ENCODE data around the gene WWOX.

The WWOX gene

DNA sequence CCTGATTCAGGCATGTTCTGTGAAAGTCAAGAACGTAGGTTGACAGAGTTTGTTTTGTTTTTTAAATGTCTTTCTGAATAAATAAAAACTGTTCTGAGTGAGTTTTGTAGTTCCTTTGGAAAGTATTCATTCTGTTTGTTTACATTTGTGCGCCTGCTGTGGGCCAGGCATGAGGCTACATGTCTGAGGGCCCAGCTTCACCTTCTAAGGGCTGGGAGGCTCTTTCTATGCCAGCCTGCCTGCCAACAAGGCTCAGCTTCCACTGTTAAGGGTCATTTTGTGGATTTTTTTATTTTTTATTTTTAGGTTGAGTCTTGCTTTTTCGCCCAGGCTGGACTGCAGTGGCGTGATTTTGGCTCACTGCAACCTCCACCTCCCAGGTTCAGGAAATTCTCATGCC is 6.1 kb downstream of the WWOX start:
- no peak for DNase-seq (ENCODE audit: low spot score)

DNA sequence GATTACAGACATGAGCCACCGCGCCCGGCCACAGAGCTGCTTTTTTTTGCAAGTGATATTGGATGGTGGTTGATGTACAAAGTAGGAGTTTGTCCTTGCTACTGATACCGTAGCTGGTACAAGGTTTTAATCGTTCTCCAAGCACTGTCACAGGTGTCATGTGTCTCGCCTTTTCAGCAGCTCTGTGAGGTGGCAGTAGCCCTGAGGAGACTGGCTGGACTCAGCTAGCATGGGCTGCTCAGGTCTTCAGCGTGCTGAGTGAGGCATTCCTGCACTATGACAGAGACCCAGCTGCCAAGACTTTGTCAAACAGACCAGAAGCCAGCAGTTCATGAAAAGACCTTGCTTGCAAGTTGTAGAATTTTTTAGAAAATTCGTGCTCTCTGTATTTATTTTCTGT is 7.2 kb downstream of the WWOX start:
- no peak for DNase-seq (ENCODE audit: low spot score)

DNA sequence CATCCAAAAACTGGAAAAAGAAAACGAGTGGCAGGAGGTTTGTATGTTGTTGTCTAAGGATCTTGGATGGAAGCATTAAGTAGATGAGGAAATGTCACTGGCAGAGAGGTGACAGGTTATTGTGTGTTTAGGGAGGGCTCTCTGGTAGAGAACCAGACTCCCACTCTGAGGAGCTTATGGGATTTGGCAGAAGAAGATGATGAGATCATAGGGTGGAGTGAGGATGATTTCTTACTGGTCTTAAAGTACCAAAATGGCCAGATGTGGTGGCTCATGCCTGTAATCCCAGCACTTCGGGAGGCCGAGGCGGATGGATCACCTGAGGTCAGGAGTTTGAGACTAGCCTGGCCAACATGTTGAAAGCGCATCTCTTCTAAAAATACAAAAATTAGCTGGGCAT is 9.0 kb downstream of the WWOX start:
- DNase-seq (ENCODE audit: low spot score) = no peak

DNA sequence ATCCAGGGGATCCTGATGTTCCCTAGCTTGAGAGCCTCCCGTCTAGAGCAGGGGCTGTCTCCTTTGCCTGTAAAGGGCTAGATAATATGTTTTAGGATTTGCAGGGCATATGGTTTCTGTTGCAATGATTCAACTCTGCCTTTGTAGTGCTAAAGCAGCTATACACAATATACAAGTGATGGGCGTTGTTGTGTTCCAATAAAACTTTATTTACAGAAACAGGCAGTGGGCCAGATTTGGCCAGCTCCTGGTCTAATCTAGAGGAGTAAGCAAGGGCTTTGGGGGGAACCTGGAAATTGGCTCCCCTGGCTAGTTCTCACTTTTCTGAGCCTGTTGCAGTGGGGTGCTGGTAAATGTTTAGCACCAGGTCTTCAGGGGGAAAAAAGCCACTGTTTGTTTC is 13.8 kb downstream of the WWOX start:
- no peak for DNase-seq (ENCODE audit: low spot score)

DNA sequence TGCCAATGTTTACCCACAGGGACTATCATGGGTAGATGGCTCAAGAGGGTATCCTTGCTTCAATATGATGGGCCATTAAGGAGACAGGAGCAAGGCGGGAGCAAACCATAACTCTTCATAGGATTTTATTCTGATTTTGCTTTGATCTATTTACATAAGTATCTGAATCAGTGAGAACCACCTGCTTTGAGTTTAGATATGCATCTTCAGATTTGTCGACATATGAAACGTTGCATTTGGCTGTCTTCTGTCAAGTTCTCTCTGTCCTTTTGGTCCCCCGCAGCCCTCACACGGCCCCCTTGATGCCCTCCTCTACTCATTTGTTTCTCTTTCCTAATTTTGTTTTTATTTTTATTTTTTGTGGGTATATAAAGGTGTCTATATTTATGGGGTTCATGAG is 16.2 kb downstream of the WWOX start:
- DNase-seq (ENCODE audit: low spot score) = no peak

DNA sequence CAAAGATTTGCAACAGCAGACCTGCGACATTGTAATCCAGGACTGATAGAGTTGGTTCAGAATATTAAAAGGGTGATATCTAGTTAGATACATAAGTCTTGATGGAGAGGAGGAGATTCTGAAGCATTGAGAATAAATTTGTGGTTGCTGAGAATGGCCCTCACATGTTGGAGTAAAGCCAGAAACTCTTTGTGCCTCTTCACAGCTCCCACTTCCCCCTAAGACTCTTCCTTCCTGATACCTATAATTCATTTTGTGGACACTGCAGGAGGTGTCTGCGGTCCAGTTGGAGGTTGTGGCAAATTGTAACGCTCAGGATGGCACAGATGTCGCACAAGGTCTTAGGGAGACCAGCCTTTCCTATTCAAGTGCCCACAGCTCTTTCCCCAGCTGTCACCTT is 17.5 kb downstream of the WWOX start:
- no peak for DNase-seq (ENCODE audit: low spot score)

DNA sequence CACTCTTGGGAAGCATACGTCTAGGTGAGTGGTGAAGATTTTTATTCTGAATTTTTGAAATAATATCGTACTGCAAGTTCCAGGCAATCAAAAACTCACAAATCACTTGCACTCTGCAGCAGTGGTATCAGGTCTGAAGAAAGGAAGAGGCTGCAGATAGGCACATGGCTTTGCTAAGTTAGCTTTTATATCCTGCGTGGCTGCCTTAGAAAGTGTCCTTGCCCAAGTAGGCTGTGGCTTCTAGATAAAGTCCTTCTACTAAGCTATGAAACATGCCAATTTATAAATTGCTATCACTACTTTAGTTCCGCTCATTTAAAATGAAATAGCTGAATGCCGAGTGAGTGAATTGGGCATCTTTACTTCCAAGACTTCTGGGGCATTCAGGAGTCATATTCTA is 17.9 kb downstream of the WWOX start:
- no peak for DNase-seq (ENCODE audit: low spot score)

DNA sequence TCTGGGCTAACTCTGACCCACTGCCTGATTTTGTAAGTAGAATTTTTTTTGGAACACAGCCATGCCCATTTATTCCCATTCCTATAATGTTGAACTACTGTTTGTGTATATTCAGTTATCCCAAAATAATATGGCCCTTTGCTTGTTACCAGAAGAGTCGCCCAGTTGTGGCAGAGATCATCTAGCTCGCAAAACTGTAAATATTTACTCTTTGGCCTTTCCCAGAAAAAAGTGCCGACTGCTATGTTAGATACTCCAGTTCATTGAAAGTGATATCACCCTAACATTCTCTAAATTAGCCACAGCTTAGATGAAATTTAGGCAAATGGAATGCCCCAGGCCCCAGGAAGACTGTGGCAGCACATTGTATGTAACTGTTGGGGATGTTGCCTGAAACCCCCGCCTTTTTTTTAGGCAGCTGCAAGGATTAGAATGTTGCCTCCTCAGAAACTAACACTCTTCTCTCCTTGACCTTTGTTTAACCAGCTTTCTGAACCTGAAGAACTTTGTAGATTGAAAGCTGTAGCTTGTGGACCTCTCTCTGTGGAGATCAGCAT is 19.1 kb downstream of the WWOX start:
- DNase-seq (ENCODE audit: low spot score) = no peak

DNA sequence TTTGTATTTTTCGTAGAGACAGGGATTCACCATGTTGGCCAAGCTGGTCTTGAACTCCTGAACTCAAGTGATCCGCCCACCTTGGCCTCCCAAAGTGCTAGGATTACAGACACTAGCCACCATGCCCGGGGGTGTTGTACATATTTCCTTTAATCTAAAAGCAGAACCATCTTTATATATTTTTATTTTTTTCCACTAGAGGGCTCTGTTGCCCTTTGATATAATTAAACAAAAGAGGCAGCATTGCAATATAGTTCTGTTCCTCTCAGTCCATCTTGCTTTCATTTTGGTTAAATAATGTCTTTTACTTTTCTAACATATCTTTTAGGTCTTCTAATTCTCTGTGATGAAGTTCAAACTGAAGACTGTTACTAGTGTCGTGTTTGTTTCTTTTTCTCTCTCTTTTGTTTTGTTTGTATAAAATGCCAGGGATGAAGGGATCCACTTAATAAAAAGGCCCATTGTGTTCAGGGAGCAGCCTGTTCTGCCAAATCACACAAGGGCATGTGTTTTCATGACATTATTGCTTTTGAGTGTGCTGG is 23.4 kb downstream of the WWOX start:
- DNase-seq (ENCODE audit: low spot score) = peak; percentile 47

DNA sequence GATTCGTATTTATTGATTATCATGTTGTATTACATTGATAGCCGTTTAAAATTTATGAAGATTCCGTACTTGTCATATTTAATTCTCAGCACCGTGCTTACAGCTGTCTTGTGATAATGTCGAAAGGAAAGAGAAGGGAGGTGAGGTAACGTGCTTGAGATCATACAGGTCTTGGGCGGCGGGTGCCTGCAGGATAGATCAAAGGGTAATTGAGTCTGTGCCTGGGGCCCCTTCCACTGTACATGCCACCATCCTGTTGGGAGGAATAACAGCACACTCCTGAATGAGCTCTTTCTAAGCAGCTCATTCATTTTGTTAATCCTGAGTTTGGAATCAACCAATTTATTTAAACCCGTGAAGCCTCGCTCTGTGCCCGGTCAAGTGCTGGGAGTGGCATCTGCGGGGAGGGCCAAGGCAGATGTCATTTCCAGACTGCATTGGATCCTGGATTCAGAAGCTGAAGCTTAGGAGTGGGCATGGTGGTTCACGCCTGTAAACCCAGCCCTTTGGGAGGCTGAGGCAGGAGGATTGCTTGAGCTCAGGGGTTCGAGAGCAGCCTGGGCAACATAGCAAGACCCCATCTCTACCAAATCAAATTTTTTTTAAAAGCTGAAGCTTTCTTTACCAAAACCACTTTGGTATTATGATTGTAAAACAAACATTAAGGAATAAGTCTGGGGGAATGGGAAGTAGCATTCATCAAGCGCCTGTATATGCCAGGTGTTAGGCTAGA is 25.8 kb downstream of the WWOX start:
- no peak for DNase-seq (ENCODE audit: low spot score)

DNA sequence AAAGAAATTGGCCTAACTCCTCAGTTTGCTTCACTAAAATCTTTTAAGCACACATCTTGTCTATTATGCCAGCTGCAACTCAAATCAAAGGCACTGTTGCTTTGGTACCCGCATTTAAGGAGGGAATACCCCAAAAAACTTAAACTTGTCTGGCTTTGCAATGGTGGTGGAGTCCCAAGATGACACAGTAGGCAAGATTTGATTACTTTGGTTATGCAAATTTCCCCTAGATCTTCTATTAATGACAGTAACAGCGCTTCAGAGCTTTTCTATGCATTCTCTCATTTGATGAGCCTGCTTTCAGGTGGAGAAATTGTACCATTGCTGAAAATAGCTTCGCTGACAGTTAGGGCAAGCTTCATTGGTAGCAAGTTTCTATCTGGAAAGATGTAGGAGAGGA is 27.2 kb downstream of the WWOX start:
- no peak for DNase-seq (ENCODE audit: low spot score)

DNA sequence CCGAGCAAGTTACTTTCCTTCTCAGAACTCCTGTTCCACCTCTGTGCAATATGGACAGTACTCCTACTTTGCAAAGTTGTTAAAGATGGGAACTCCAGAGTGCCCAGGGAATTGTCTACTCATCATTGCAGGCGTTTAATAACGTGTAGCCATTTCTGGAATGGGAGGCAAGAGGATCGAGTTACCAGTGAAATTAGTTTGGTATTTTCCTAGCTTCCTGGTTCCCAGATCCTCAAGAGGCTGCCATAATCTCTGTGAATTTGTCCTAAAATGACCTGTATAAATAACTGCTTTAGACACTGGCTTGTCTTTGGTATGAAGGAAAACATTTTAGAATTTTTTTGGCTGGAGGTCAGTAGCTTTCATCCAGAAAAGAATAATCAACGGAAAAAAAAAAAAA is 27.7 kb downstream of the WWOX start:
- DNase-seq (ENCODE audit: low spot score) = no peak

DNA sequence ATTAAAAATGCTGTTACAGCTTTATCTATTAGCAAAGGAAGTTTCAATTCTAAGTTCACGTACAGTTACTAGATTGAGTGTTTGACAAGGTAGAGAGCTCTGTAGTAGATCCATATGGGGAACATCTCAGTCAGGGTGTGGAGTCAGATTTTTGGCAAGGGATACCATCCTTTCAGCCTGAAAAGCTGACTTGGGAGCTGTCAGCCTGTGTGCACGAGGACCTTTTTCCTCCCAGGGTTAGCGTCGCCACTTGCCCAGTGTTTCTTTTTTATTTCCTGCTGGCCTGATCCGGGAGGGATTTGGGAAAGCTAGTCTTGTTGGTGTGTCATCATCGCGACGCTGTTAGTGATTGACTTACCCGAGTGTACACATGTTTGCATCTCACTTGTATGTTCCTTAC is 29.5 kb downstream of the WWOX start:
- no peak for DNase-seq (ENCODE audit: low spot score)

DNA sequence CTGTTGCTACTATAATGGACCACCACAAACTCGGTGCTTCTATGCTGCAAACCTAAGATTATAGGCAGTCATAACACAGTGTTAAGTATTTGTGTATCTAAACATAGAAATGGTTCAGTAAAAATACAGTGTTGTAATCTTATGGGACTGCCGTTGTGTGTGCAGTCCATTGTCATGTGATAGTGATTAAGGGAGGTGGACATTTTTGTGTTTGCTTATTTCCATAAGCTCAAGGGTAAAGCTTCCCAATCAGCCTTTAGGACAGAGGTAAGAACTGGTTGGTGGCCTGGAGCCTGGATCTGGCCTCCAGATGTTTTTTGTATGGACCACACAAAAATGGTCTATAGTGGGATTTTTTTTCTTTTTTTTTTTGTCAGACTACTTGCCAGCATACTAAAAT is 29.9 kb downstream of the WWOX start:
- no peak for DNase-seq (ENCODE audit: low spot score)

DNA sequence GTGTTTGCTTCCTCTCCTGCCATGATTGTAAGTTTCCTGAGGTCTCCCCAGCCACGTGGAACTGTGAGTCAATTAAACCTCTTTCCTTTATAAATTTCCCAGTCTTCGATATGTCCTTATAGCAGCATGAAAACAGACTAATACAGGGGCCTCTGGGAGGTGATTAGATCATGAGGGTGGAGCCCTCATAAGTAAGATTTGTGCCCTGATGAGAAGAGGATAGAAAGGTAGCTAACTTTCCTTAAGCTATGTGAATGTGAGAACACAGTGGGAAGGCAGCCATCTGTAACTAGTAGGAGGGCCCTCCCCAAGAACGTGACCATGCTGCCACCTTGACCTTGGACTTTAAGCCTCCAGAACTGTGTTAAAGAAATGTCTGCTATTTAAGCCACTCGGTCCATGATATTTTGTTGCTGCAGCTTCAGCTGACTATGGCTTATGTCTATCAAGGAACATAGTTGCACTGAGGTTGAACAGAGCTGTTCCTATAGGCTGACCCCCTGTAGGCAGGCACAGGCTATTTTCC is 30.7 kb downstream of the WWOX start:
- no peak for DNase-seq (ENCODE audit: low spot score)

DNA sequence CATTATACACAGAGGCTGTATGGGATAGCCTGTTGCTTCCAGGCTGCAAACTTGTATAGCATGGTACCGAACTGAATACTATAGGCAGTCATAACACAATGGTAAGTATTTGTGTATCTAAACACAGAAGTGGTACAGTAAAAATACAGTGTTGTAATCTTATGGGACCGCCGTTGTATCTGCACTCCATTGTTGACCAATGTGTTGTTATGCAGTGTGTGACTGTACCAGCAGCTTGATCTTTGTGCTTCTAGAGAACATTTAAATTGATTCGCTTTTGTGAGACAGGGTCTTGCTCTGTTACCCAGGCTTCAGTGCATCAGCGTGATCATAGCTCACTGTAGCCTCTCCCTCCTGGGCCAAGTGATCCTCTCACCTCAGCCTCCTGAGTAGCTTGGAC is 31.5 kb downstream of the WWOX start:
- DNase-seq (ENCODE audit: low spot score) = no peak

DNA sequence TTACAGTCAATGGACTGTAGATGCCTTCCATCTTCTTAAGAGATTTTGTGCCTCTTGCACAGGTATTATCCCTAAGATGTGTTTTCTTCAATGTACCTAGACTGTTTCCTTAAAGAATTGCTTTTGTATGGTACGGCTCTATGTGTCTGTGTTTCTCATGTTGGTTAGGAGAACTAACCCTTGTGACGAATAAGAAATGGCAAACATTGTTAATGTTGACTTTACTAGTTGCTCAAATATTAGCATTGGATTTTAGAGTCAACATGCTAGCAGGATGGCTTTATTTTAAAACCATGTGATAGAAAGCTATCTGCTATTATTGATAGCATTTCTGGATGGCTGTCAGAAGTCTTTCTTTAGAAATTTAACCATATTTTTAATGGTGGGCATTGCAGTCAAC is 34.5 kb downstream of the WWOX start:
- no peak for DNase-seq (ENCODE audit: low spot score)

DNA sequence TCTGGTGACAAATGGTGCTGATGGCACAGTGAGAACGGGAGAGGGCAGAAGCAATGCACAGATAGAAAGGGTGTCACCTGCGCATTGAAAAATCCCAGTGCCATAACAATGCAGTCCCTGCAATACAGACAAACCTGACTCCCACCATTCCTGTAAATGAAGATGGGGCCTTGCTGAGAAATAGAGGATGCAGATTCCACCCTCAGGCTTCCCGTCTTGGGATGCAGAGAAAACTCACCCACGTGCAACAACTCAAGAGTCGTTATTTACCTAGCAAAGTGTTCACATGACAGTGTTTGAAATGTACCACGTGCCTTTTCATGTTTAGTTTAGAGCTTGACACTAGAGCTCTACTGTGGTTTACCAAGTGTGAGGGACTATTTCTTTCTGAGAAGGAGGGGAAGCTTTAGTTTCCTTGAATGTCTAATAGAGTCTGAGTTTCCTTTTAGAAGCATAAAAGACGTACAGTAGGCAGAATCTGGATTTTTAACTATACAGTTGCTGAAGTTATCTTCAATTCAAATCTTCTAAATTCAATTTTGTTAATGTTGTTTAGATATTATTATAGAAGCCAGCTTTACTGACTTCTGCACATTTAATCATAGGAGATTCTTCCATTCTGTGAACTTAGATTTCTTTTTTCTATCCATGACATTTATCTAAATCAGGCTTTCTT is 35.6 kb downstream of the WWOX start:
- DNase-seq (ENCODE audit: low spot score) = no peak

DNA sequence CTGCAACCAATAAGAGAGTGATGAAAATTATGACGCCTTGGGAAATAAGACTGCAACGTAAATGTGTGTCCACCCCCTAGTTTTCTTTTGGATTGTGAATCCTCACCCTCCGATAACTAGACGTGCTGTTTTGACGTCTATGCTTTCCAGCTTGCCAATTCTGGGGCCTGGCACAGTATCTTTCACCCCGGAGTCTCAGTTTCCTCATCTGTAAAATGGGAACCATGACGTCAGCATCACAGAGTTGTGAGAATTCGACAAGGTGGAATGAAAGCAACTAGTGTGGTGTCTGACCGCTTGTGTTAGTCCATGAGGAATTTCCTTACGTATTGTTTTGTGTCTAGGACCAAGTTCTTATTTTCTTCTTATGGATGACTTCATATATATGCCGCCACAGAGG is 37.7 kb downstream of the WWOX start:
- no peak for DNase-seq (ENCODE audit: low spot score)

DNA sequence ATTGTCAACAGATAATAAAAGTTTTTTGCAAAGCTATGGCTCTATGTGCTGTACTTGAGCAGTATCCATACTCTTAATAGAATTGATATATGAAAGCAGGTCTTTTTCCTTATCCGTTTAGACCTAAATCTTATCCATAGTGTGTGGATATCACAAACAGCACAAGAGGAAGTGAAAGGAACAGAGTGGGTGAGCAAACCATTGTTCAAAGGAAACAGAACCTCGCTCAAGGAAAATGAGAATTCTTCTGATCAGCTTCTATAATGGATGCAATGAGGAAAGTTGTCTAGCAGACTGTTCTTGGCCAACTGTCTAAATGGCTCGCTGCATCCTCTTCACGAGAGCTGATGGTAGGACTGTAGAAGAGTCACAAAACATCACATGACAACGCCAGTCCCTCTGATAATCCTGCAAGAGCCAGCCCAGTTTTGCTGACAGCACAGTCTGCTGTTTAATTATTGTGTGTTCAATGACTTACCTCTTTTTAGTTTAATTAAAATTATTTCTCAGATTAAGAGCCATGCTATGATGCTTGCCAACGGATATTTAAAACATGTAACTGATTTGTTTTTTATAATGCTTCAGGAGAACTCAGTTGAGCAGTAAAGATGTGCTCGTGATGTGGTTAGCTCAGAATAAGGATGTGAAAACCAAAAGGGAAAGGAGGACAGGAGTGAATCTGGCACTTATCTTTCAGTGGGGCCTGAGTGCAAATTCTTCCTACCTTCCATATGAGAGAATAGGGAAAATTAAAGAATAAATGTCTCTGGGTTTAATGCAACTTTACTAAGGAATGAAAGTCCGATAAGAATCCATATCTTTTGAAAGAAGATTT is 38.5 kb downstream of the WWOX start:
- DNase-seq (ENCODE audit: low spot score) = no peak

DNA sequence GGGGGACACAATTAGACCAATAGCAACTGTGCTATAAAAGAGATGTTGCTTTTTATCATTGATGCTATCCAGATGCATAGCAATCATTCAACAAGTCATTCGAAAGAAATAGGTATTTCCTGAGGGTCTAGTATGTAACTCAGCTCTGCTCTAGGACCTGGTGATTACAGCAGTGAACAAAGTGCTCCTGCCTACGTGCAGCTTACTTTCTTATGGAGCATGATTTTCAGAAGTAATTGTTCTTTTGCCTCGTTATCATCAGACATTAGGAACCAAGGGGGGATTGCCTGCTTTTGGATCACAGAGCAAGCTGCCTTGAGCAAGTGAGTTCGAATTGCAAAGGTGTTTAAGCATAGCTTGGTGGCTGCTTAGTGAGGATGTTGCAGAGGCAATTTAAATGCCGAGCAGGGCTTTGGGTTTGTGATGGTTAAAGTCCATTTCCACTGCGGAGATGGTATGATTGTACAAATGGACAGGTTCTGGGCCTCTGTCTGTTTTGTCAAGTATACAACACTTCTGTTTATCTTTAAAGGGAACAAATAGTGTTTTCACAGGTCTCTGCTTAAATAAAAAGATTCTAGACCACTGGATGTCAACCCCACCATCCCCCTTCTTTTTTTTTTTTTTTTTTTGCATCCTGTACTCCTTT is 41.5 kb downstream of the WWOX start:
- DNase-seq (ENCODE audit: low spot score) = no peak

DNA sequence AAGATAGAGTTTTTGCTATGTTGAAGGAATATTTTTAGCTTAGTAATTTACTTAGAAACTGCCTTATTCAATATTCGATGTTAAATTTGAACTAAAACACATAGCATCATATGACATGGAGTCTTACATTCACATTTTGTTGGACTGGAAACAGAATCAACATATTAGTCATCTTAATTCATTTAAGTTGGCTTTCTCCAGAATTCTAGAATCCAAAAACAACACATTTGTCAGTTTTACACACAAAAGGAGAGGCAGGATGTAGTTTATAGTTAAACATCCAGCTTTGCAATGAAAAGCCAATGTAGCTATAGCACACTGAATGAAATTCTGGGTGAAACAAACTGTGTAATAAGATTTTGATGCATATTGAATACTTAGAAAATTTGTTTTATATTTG is 43.3 kb downstream of the WWOX start:
- no peak for DNase-seq (ENCODE audit: low spot score)
